HepG2 (cell line): Measurements from ENCODE around the gene CLIC2.
"Not testable (repeated sequence)": the region's sequence is repeated elsewhere in the genome, so short reads cannot be mapped to it uniquely, and the experiment has no call there.

Experiments used
- THYN1 ChIP-seq: sonication (generic); formaldehyde crosslinking; IDR thresholded peaks from 2 replicates; pipeline ENCODE4 v1.8.1; 2023; ENCODE audit warnings: low read depth, mild to moderate bottlenecking, moderate library complexity, missing genetic modification reagents, borderline replicate concordance
- XRCC5 ChIP-seq: fragments of 200-400 bp; formaldehyde crosslinking; optimal IDR thresholded peaks from 2 replicates; pipeline ENCODE3; 2017; ENCODE audit warnings: mild to moderate bottlenecking, low read length
- ZBTB38 ChIP-seq: sonication (generic); formaldehyde crosslinking; IDR thresholded peaks from 2 replicates; pipeline ENCODE4 v1.5.1; 2020; ENCODE audit warnings: mild to moderate bottlenecking, missing genetic modification reagents
- ZNF776 ChIP-seq: sonication (generic); formaldehyde crosslinking; IDR thresholded peaks from 2 replicates; pipeline ENCODE4 v1.4.0; 2020; ENCODE audit warnings: mild to moderate bottlenecking, missing genetic modification reagents
- ZSCAN25 ChIP-seq: sonication (generic); formaldehyde crosslinking; IDR thresholded peaks from 2 replicates; pipeline ENCODE4 v1.8.0; 2022; ENCODE audit warnings: mild to moderate bottlenecking, missing genetic modification reagents

DNA sequence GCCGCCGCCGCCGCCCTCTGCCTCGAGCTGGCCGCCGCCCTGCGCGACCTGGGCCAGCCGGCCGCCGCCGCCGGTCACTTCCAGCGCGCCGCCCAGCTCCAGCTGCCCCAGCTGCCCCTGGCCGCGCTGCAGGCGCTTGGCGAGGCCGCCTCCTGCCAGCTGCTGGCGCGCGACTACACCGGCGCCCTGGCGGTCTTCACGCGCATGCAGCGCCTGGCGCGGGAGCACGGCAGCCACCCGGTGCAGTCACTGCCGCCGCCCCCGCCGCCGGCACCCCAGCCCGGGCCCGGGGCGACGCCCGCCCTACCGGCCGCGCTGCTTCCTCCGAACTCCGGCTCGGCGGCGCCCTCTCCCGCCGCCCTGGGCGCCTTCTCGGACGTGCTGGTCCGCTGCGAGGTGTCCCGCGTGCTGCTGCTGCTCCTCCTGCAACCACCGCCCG is 48.1 kb upstream of the CLIC2 start:
- TF ChIP-seq ZNF776; ZBTB38; ZSCAN25; XRCC5; THYN1 (CRISPR knock-in tag): not testable (repeated sequence)
